ENCODE measurements around the gene ARHGAP29.

ARHGAP29 gene, protein sequence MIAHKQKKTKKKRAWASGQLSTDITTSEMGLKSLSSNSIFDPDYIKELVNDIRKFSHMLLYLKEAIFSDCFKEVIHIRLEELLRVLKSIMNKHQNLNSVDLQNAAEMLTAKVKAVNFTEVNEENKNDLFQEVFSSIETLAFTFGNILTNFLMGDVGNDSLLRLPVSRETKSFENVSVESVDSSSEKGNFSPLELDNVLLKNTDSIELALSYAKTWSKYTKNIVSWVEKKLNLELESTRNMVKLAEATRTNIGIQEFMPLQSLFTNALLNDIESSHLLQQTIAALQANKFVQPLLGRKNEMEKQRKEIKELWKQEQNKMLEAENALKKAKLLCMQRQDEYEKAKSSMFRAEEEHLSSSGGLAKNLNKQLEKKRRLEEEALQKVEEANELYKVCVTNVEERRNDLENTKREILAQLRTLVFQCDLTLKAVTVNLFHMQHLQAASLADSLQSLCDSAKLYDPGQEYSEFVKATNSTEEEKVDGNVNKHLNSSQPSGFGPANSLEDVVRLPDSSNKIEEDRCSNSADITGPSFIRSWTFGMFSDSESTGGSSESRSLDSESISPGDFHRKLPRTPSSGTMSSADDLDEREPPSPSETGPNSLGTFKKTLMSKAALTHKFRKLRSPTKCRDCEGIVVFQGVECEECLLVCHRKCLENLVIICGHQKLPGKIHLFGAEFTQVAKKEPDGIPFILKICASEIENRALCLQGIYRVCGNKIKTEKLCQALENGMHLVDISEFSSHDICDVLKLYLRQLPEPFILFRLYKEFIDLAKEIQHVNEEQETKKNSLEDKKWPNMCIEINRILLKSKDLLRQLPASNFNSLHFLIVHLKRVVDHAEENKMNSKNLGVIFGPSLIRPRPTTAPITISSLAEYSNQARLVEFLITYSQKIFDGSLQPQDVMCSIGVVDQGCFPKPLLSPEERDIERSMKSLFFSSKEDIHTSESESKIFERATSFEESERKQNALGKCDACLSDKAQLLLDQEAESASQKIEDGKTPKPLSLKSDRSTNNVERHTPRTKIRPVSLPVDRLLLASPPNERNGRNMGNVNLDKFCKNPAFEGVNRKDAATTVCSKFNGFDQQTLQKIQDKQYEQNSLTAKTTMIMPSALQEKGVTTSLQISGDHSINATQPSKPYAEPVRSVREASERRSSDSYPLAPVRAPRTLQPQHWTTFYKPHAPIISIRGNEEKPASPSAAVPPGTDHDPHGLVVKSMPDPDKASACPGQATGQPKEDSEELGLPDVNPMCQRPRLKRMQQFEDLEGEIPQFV

DNA sequence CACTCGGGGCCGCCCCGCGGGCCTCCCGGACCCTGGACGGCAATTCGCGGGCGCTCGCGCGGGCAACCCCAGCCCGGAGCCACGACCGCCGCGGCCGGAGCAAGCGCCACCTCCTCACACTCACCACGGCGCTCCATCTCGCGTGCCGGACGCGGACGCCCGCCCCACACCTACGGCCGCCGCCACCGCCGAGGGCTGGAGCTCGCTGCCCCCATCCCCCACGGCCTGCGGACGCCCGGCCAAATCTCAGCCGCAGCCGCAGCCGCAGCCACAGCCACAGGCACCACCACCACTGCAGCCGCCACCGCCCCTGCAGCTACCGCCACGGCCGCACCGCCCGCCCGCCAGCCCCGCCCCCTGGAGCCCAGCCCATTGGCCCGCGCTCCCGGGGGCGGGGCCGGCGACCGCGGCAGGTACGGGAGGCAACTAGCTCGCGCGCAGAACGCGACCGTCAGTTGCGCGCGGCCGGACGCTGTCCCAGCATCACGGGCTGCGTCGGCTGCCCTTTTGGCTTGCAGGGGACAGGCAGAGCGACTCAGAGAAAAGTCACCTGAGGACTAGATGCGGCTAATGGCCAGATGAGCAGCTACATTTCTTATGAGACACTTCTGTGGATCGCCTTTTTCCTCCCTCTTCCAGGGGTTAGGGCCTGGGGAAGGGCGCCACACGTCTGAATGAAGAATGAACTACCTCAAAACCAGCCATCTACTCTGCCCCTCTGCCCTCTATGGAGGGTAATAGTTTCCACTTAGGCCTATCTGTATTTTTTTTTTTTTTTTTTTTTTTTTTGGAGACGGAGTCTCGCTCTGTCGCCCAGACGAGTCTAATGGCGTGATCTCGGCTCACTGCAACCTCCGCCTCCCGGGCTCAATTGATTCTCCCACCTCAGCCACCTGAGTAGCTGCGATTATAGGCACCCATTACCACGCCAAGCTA, at the start of gene ARHGAP29:
Gene ARHGAP29 (minus strand): TSS at position 294 of the 936 bp plus-strand sequence. CDS start 5,973 bp downstream, outside the sequence.
- DNase-seq (ENCODE audit: low spot score) = no peak

- DNase-seq (ENCODE audit: low spot score) = no peak
Observed at GRCh38 chr1:94286864-94287437, 49.6 kb upstream of the ARHGAP29 start.

DNA sequence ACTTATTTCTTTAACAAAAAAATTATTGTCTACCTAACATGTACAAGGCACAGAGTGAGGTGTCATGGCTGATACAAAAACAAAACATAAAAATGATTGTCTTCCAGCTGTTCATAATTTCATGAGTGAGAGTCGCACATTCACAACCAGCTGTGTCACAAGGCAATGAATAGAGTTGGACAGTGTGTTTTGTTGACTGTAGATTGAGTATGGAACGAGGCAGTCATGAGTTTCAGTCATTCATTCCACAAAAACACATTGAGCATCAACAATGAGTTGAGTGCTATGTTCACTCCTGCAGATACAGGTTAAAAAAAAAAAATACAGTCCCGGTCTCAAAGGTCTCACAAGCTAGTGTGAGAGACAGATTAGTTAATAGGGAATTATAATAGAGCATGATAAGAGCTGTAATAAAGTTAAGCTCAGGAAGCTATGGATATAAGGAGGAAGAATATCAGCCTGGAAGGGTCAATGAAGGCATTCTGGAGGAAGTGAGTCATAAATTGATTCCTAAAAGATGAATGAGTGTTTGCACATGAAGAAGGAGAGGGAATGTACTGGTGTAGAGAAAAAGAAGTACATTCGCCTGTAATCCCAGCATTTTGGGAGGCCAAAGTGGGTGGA, 47.8 kb upstream of the ARHGAP29 start:
- DNase-seq (ENCODE audit: low spot score) = no peak

GRCh38 chr1:94284476-94284875, 47.1 kb upstream of the ARHGAP29 start:
- no peak for DNase-seq (ENCODE audit: low spot score)

DNA sequence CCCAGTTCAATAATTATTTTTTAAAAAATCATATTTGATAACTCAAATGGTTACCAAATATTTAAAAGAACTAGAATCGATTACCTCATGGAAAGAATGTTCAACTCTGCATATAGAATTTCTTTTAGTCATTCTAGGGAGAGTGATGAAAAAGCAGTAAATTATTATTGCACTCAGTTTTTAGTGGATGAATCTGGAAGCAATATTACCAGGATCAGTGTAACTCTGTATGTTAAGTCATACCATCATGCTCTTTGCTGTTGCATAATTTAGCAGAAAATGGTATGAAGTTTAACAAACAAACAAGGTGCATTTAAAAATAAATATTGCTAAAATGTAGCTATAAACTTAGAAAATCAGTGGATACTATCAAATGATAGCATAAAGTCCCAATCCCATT, 46.1 kb upstream of the ARHGAP29 start:
- no peak for DNase-seq (ENCODE audit: low spot score)

DNA sequence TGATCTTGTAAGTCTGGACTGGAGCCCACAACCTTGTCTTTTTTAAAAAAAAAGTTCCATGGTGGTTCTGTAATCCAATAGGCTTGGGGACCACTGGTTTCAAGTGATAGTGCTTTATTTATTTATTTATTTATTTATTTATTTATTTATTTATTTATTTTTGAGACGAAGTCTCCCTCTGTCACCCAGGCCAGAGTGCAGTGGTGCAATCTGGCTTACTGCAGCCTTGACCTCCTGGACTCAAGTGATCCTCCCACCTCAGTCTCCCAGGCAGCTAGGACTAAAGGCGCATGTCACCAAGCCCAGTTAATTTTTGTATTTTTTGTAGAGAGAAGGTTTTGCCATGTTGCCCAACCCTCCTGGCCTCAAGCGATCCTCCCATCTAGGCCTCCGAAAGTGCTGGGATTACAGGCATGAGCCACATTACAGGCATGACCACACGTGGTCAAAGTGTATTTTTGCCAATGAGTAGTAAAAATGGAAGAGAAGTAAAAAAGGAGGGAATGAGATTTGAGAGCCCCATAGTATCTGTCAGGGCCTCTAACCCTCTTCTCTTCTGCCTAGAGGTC, 44.8 kb upstream of the ARHGAP29 start:
- no peak for DNase-seq (ENCODE audit: low spot score)

DNA sequence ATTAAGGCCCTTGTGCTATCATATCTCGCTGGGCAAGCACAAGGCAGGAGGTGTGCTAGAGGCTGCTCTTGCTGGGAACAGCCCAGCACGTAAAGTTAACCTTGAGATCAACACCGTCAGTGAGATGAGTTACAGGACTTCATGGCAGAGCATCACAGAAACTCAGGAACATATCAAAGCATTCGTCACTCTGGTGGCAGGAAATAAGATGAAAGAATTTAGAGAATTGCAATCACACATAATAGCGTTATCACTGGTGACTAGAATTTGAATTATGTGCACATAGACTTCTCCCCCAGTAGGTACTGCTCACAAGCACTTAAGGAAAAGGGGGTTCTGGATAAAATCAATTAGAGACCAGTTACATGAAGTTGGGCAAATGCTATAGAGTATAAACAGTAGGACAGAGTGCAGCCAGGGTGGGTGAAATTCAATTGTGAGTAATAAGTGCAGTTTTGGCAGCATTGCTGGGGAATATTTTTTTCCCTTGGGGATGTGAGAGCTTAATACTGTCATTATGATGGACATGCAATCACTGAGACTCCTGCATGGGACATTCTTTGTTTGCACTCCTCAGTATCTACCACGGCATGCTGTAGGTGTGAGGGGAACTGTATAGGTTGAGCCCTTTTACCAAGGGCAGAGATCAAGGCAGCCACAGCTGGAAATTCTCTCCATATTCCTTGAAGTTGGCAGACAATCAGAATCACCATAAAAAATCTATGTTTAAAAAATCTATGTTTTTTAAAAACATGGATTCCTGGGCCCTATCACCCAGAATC, 44.2 kb upstream of the ARHGAP29 start:
- DNase-seq (ENCODE audit: low spot score) = no peak

DNA sequence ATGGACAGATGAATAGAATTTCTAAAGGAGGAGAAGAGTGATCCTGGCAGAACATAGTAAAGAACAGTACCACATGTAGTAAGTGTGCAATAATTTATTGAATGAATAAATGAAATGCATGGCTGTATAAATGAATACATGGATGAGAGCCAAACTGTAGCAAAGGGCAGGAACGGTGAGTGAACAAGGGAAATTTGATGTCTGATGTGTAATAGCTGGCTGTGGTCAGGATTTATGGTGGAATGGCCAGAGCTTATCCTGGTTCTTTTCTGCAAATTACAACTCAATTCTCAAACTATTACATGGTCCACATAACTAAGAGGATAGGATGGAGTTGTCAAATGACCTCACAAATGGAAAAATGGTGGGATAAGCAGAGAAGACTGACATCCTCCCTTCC, 43.2 kb upstream of the ARHGAP29 start:
- no peak for DNase-seq (ENCODE audit: low spot score)

GRCh38 chr1:94279462-94279861, 42.1 kb upstream of the ARHGAP29 start:
- DNase-seq (ENCODE audit: low spot score) = no peak

- no peak for DNase-seq (ENCODE audit: low spot score)
Observed at GRCh38 chr1:94279038-94279437, 41.7 kb upstream of the ARHGAP29 start.

GRCh38 chr1:94276988-94277434, 39.6 kb upstream of the ARHGAP29 start:
- no peak for DNase-seq (ENCODE audit: low spot score)

DNA sequence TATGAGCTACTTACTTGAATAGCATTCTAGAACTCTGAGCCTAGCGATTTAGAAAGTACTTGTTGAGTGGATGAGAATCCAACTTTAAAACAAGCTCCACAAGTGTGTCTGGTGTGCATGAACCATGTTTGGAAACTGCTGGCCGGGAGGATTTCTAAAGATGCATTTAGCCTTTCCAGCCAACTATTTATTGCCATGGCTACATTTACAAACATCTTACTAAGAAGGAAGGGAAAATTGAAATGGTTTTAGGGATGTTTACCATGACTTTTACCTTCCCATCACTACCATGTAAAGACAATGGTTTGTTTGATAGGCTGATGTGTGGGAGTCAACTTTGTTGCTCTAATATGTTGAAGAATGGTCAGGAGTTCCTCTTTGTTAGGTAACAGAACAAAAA, 37.7 kb upstream of the ARHGAP29 start:
- no peak for DNase-seq (ENCODE audit: low spot score)

DNA sequence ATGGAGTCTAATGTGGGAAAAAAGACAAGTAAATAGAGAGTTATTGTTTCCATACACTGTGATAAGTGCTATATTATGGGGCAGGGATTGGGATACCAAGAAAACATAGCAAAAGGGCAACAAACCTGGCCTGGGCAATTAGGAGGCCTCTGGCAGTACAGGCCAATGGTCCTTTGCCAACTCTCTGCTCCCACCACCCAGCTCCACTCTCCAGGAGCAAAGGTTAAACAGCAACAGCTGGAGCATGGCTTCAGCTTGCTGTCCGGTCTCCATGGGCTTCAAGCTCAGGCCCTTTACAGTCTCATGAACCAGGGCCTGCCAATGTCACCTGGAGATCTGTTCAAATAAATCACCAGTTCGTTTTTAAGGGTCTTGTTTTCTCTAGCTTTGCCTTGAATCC, 37.2 kb upstream of the ARHGAP29 start:
- DNase-seq (ENCODE audit: low spot score) = no peak

- no peak for DNase-seq (ENCODE audit: low spot score)
Observed at GRCh38 chr1:94273111-94273510, 35.7 kb upstream of the ARHGAP29 start.

GRCh38 chr1:94272388-94272787, 35.0 kb upstream of the ARHGAP29 start:
- DNase-seq (ENCODE audit: low spot score) = no peak

DNA sequence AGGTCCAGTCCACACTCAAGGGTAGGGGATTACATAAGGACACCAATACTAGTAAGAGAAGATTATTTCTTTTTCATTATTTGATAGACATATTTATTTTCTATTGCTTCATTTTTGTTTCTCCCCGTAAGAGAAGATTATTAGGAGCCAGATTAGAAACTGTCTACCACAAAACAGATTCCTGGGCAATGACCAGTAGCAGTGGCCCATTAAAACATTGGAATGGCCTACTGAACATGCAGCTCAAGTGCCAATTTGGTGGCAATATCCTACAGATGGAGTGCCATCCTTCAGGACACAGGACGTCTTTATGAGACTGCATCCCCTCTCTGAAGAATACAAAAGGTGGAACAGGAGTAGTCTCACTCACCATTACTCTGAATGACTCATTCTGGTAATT, 34.0 kb upstream of the ARHGAP29 start:
- DNase-seq (ENCODE audit: low spot score) = no peak

- no peak for DNase-seq (ENCODE audit: low spot score)
Observed at GRCh38 chr1:94270801-94271203, 33.4 kb upstream of the ARHGAP29 start.

GRCh38 chr1:94269921-94270320, 32.5 kb upstream of the ARHGAP29 start:
- DNase-seq (ENCODE audit: low spot score) = no peak

DNA sequence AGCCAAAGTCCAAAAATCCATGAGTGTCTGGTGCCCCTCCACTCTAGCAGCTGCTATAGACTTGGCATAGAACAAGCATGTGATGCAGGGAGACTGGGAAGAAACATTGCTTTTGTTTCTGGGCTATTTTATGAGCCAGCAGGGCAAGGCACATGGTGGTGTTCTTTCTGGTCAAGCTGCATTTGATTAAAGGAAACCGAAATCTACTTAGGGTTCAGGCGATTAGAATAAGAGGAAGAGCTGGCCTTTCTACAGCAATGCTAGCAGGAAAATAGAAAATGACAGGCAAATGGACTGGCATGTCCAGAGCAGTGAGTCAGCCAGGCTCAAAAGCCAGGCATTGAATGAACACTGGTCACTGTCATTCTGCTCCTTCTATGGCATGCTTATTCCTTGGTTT, 28.5 kb upstream of the ARHGAP29 start:
- peak; percentile 11 for DNase-seq (ENCODE audit: low spot score)
